Right lobe of liver (tissue), 4 donors: ENCODE data around the gene OSBPL5.

Experiments
- CTCF ChIP-seq, 4 donors: fragments of 200-600 bp in 3 of 4; fragments of 450-650 bp in 1 of 4; IDR thresholded peaks; one replicate each; pipeline versions ENCODE4 v1.5.1 to v1.8.0; 2016 to 2022; ENCODE audit warnings: antibody characterized with exemption in 4 of 4, mild to moderate bottlenecking in 2 of 4
- POLR2A ChIP-seq: fragments of 450-650 bp; IDR thresholded peaks from one replicate; pipeline ENCODE4 v1.6.1; 2017; ENCODE audit warnings: antibody characterized with exemption, mild to moderate bottlenecking
- donor health status: DM: no; HTN: no; CAD: no.
- donor health status: DM: no; HTN: no; CAD: no.
- donor health status: DM: no; HTN: yes; CAD: no.

- no peak for TF ChIP-seq POLR2A
- TF ChIP-seq CTCF (IDR thresholded peaks at IDR 0.05) = no peak
Observed at GRCh38 chr11:3196161-3197043, 31.3 kb upstream of the OSBPL5 start.
